T47D (cell line): ENCODE measurements around the gene CAMKMT.
A peak's percentile ranks its signal among the peaks of the same experiment; 100 is the strongest.

Experiments
- DNase-seq, 2 experiments: peaks; one replicate each; pipeline versions ENCODE4 v3.0.0 to v3.0.0-alpha.2; 2011 to 2012; ENCODE audit warnings: low read depth in 1 of 2, low spot score in 1 of 2
- JUND ChIP-seq: IDR thresholded peaks from 2 replicates; pipeline ENCODE4 v1.6.1; 2012; ENCODE audit warnings: low read depth
- in situ Hi-C: cut with HindIII; loops from 2 replicates; pipeline ENCODE4 v1.10.0; 2016; ENCODE audit warnings: low sequenced_read_pairs, low pct_unique_long_range_greater_than_20kb

The CAMKMT gene

GRCh38 chr2:44753552-44754285 lies 392.0 kb downstream of the CAMKMT start:
- no peak for DNase-seq
- no peak for TF ChIP-seq JUND
- in situ Hi-C loops: no loop called here

GRCh38 chr2:44758591-44758990 lies 396.8 kb downstream of the CAMKMT start:
- no peak for TF ChIP-seq JUND
- in situ Hi-C loops: no loop called here
- no peak for DNase-seq

- TF ChIP-seq JUND: no peak
- in situ Hi-C loops: no loop called here
- no peak for DNase-seq
Measured at GRCh38 chr2:44759823-44760222, 398.1 kb downstream of the CAMKMT start.

GRCh38 chr2:44763275-44763782 lies 401.6 kb downstream of the CAMKMT start:
- peak in 1 of 2 experiments; percentile 12 for DNase-seq
- TF ChIP-seq JUND: no peak
- in situ Hi-C loops: no loop called here

GRCh38 chr2:44766220-44766619 lies 404.5 kb downstream of the CAMKMT start:
- no peak for TF ChIP-seq JUND
- DNase-seq: no peak
- in situ Hi-C loops: no loop called here

- no peak for DNase-seq
- no peak for TF ChIP-seq JUND
- in situ Hi-C loops: no loop called here
Measured at GRCh38 chr2:44766777-44767176, 405.0 kb downstream of the CAMKMT start.

- no peak for TF ChIP-seq JUND
- in situ Hi-C loops: no loop called here
- no peak for DNase-seq
Measured at GRCh38 chr2:44767691-44768090, 405.9 kb downstream of the CAMKMT start.

- TF ChIP-seq JUND: no peak
- no peak for DNase-seq
- in situ Hi-C loops: no loop called here
Measured at GRCh38 chr2:44768438-44769236, 406.9 kb downstream of the CAMKMT start.

- TF ChIP-seq JUND: no peak
- DNase-seq: no peak
Measured at GRCh38 chr2:44769349-44770011, 407.7 kb downstream of the CAMKMT start.

GRCh38 chr2:44770221-44771195 lies 408.8 kb downstream of the CAMKMT start:
- in situ Hi-C loops: no loop called here
- no peak for DNase-seq
- no peak for TF ChIP-seq JUND

More at GRCh38 chr2:44769349-44770011, 407.7 kb downstream of the CAMKMT start:
- in situ Hi-C loops: no loop called here

- DNase-seq: no peak
- in situ Hi-C loops: no loop called here
- TF ChIP-seq JUND: no peak
Measured at GRCh38 chr2:44771522-44771921, 409.8 kb downstream of the CAMKMT start.

GRCh38 chr2:44772131-44772530 lies 410.4 kb downstream of the CAMKMT start:
- in situ Hi-C loops: no loop called here
- DNase-seq: no peak

More at GRCh38 chr2:44772131-44772530, 410.4 kb downstream of the CAMKMT start:
- no peak for TF ChIP-seq JUND
